Endometrial microvascular endothelial cells (primary cell): ENCODE results near the gene PCIF1. TPM values are rescaled to one million over a fixed set of nuclear protein-coding genes. Genes with fewer than 3 reads are reported as not detected.
"Not testable (repeated sequence)": the region's sequence is repeated elsewhere in the genome, so short reads cannot be mapped to it uniquely, and the experiment has no call there.

Source experiments
- in situ Hi-C: cut with HindIII; loops from 2 replicates; pipeline ENCODE4 v1.10.0; 2017; ENCODE audit warnings: low sequenced_read_pairs, low pct_unique_long_range_greater_than_20kb; ENCODE audit errors: inconsistent ontology term
- total RNA-seq: library from RNA; depleted of rRNA; stranded (reverse); fragments of >200 nt; gene quantifications from one replicate; pipeline ENCODE4 v1.2.3, GENCODE V29; 2015; ENCODE audit errors: inconsistent ontology term

PCIF1 gene
- total RNA-seq, 1 donor from 2014 or later, result 25.6 TPM

- in situ Hi-C loops, result no loop called here
Observed at GRCh38 chr20:45971675-45972499, 37.4 kb downstream of the PCIF1 start, which contains the start of gene ZNF335. ZNF335 (minus strand) TSS chr20:45972203; CDS start chr20:45971410, 793 bp downstream.

- in situ Hi-C loops, result no loop called here
Observed at GRCh38 chr20:45972500-45973183, 38.2 kb downstream of the PCIF1 start.

GRCh38 chr20:45974896-45975565 lies 40.5 kb downstream of the PCIF1 start:
- in situ Hi-C loops, result no loop called here

GRCh38 chr20:45975686-45976085 lies 41.2 kb downstream of the PCIF1 start:
- in situ Hi-C loops, result no loop called here

- in situ Hi-C loops, result no loop called here
Observed at GRCh38 chr20:45976086-45976485, 41.6 kb downstream of the PCIF1 start.

GRCh38 chr20:45981261-45981660 lies 46.8 kb downstream of the PCIF1 start:
- in situ Hi-C loops, result no loop called here

- in situ Hi-C loops, result no loop called here
Observed at GRCh38 chr20:45983279-45983743, 48.8 kb downstream of the PCIF1 start.

GRCh38 chr20:45985573-45985972 lies 51.1 kb downstream of the PCIF1 start:
- in situ Hi-C loops, result no loop called here

- in situ Hi-C loops, result no loop called here
Observed at GRCh38 chr20:45987108-45987780, 52.8 kb downstream of the PCIF1 start.

- in situ Hi-C loops, result not testable (repeated sequence)
Observed at GRCh38 chr20:45988830-45989229, 54.3 kb downstream of the PCIF1 start.

- in situ Hi-C loops, result no loop called here
Observed at GRCh38 chr20:45991616-45992015, 57.1 kb downstream of the PCIF1 start.

GRCh38 chr20:45993197-45993951 lies 58.9 kb downstream of the PCIF1 start:
- in situ Hi-C loops, result no loop called here

GRCh38 chr20:45994761-45995493 lies 60.4 kb downstream of the PCIF1 start:
- in situ Hi-C loops, result no loop called here

- in situ Hi-C loops, result not testable (repeated sequence)
Observed at GRCh38 chr20:45995495-45996097, 61.1 kb downstream of the PCIF1 start.

GRCh38 chr20:45997187-45997586 lies 62.7 kb downstream of the PCIF1 start:
- in situ Hi-C loops, result no loop called here
